Small intestine (tissue), 7 donors: Measurements from ENCODE around the gene SDS. TPM values are rescaled to one million over a fixed set of nuclear protein-coding genes. Genes with fewer than 3 reads are reported as not detected.

Source experiments
- DNase-seq, 2 donors: peaks; one replicate each; pipeline versions ENCODE4 v3.0.0 to v3.0.0-alpha.2; 2013
- FAIRE-seq: peaks from 2 replicates; lab custom pipeline; 2012; peaks lifted over from hg19 to GRCh38; lab: Jason Lieb, UNC
- H3K27ac ChIP-seq, 3 donors: one replicate each; pipeline ENCODE4 v1.5.1; 2013; ENCODE audit warnings: low read length in 2 of 3, mild to moderate bottlenecking in 2 of 3, control low read depth in 1 of 3, inconsistent platforms in 1 of 3, low read depth in 1 of 3, moderate library complexity in 1 of 3
- H3K27me3 ChIP-seq, 3 donors: one replicate each; pipeline ENCODE4 v1.6.1; 2013; ENCODE audit warnings: low read length in 3 of 3, inconsistent platforms in 1 of 3; ENCODE audit not compliant: control insufficient read depth in 3 of 3, insufficient read depth in 3 of 3
- H3K36me3 ChIP-seq, 3 donors: one replicate each; pipeline ENCODE4 v1.6.1; 2013; ENCODE audit warnings: low read length in 3 of 3, inconsistent platforms in 1 of 3, low read depth in 1 of 3, mild to moderate bottlenecking in 1 of 3, moderate library complexity in 1 of 3; ENCODE audit not compliant: control insufficient read depth in 3 of 3, insufficient read depth in 2 of 3
- H3K4me1 ChIP-seq, 3 donors: one replicate each; pipeline ENCODE4 v1.6.1; 2013; ENCODE audit warnings: low read length in 2 of 3, inconsistent platforms in 1 of 3, low read depth in 1 of 3, mild to moderate bottlenecking in 1 of 3, moderate library complexity in 1 of 3; ENCODE audit not compliant: control insufficient read depth in 3 of 3, insufficient read depth in 2 of 3
- H3K4me3 ChIP-seq, 3 donors: one replicate each; pipeline ENCODE4 v1.5.1; 2013; ENCODE audit warnings: low read length in 3 of 3, control low read depth in 1 of 3, inconsistent platforms in 1 of 3, low read depth in 1 of 3, mild to moderate bottlenecking in 1 of 3, moderate library complexity in 1 of 3
- H3K9me3 ChIP-seq, 2 donors: one replicate each; pipeline ENCODE4 v1.6.1; 2013; ENCODE audit warnings: low read depth in 1 of 2, low read length in 1 of 2; ENCODE audit not compliant: control insufficient read depth in 2 of 2, insufficient read depth in 1 of 2
- WGBS, 3 donors: extraction: QIAGEN DNeasy Blood & Tissue Kit; methylation state at CpG; one replicate each; pipeline ENCODE4 v1.1.7; 2013; 5-methylcytosine and 5-hydroxymethylcytosine counted together
- polyA plus RNA-seq, 4 donors: library from polyadenylated mRNA; stranded (reverse) in 3 of 4; unstranded in 1 of 4; fragments of 200-250 nt in 3 of 4; fragments of 120-200 nt in 1 of 4; gene quantifications; one replicate each; pipeline versions ENCODE4 v1.2.1 to v1.2.3, GENCODE V29; 2013
- donor health status: healthy with polysubstance abuse.
- donor health status: control.
- donor health status: control.
- donor health status: Bipolar disorder and iron deficiency.
- donor health status: healthy.

The SDS gene
- polyA plus RNA-seq, 4 donors, result 0.46 to 3.8 (median 1.3) TPM; not detected in 1

DNA sequence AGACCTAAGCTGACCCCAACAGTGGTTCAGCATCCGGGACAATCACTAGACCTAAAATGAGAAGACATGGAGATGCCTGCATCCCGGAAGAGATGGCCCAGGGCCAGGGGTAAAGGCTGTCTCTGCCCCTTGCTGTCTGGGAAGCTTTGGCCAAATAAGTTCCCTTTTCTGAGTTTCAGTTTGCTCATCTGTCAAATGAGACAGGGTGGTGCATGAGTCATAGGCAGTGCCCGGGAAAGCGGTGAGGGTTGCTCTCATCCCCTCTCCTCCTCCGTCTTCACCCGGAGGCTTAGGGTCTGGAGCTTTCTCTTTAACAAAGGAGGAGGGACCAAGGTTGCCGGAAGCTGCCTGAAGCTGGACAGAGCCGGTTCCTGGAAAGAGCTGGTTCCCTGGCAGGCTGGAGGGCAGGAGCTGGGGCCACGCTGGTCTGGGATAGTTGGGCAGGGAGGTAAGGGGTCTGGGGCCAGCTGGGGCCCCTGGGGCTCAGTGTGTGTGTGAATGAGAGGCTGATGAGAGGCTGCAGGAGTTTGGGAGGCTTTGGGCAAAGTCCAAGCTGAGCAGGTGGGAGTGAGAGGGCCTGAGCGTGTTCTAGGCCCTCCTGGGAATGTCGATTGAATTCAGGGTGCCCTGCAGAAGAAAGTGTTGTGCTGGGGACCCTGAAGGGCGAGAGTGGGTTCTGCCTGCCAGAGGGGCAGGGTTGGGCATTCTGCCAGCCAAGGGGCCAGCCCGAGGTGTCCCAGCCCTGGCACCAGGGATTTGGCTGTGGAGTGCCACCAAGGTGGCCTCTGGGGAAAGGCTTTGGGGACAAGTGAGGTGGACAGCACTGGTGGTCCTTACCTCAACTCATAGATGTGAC is 18.6 kb upstream of the SDS start, which contains the start of gene SDSL:
SDSL (plus strand) TSS at position 351 of the 856 bp plus-strand sequence. CDS start 5,603 bp downstream, outside the sequence.
- FAIRE-seq (no peak), DNase-seq (peak; percentile 82 to 89)
- H3K36me3 ChIP-seq, result peaks cover 0 to 3% (median 0%) of the 10 kb centered on the region in 3 donors
- peak within 1 kb of the TSS; percentile 28 to 64 (median 57) for H3K4me3 ChIP-seq
- H3K4me1 ChIP-seq, result peaks cover 0 to 23% (median 2%) of the 10 kb centered on the region in 3 donors
- WGBS, 3 donors, result 5 to 8% (median 6%) methylated on average over 13 of the region's 13 CpGs
- no peaks in the 10 kb centered on the region for H3K27me3 ChIP-seq
- H3K27ac ChIP-seq, result peak within 1 kb of the TSS; percentile 38 to 84 (median 79)
- H3K9me3 ChIP-seq, result no peaks in the 10 kb centered on the region

- Histone ChIP-seq H3K27me3 (no peaks in the 10 kb centered on the region), H3K9me3 (no peaks in the 10 kb centered on the region), H3K4me1 (peaks cover 0 to 23% (median 2%) of the 10 kb centered on the region in 3 donors), H3K36me3 (peaks cover 0 to 3% (median 0%) of the 10 kb centered on the region in 3 donors), H3K4me3 (no peak overlapping the region), H3K27ac (no peak overlapping the region)
- peak; percentile 57 to 58 for DNase-seq
- 33 to 52% (median 44%) methylated on average over 2 of the region's 2 CpGs for WGBS, 3 donors
- FAIRE-seq, result no peak
Observed at GRCh38 chr12:113420996-113421595, 17.4 kb upstream of the SDS start.

GRCh38 chr12:113418213-113418879 is 14.7 kb upstream of the SDS start:
- Histone ChIP-seq H3K4me3 (no peak overlapping the region), H3K36me3 (no peaks in the 10 kb centered on the region), H3K9me3 (no peaks in the 10 kb centered on the region), H3K4me1 (peaks cover 0 to 23% (median 2%) of the 10 kb centered on the region in 3 donors), H3K27ac (peak overlapping the region in 1 of 3 donors; percentile 22), H3K27me3 (no peaks in the 10 kb centered on the region)
- FAIRE-seq, result no peak
- WGBS, 3 donors, result 16 to 44% (median 31%) methylated on average over 12 to 13 of the region's 13 CpGs
- peak; percentile 19 to 66 for DNase-seq

DNA sequence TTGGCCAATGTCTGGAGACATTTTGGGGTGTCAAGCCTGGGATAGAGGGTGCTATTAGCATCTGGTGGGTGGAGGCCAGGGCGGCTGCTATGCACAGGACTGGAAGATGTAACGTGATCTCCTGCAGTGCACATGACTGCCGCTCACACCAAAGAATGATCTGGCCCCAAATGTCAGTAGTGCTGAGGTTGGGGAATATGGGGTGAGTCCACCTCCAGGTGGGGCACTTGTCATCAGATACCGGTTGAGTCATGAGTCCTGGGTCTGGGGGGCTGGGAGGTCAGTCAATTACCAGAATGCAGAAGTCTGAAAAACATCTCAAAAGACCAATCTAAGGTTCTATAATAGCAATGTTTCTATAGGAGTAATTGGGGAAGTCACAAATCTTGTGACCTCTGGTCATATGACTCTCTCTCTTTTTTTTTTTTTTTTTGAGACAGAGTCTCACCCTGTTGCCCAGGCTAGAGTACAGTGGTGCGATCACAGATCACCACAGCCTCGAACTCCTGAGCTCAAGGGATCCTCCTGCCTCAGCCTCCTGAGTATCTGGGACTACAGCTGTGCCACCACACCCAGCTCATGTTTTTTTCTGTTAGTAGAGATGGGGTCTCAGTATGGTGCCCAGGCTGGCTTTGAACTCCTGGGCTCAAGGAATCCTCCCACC is 12.5 kb upstream of the SDS start:
- no peaks in the 10 kb centered on the region for H3K36me3 ChIP-seq
- H3K4me3 ChIP-seq, result no peak overlapping the region
- H3K27me3 ChIP-seq, result no peaks in the 10 kb centered on the region
- FAIRE-seq (no peak), DNase-seq (peak in 1 of 2 donors; percentile 13)
- no peaks in the 10 kb centered on the region for H3K9me3 ChIP-seq
- 40 to 56% (median 44%) methylated on average over 6 of the region's 6 CpGs for WGBS, 3 donors
- peaks cover 0 to 17% (median 0%) of the 10 kb centered on the region in 3 donors for H3K4me1 ChIP-seq
- peak overlapping the region in 1 of 3 donors; percentile 40 for H3K27ac ChIP-seq

GRCh38 chr12:113414519-113415038 is 10.9 kb upstream of the SDS start:
- Histone ChIP-seq H3K4me3 (no peak overlapping the region), H3K36me3 (no peaks in the 10 kb centered on the region), H3K27me3 (no peaks in the 10 kb centered on the region), H3K4me1 (peaks cover 0 to 9% (median 0%) of the 10 kb centered on the region in 3 donors), H3K27ac (no peak overlapping the region), H3K9me3 (no peaks in the 10 kb centered on the region)
- DNase-seq (no peak), FAIRE-seq (no peak)
- 79 to 88% (median 83%) methylated on average over 7 to 9 of the region's 9 CpGs for WGBS, 3 donors

DNA sequence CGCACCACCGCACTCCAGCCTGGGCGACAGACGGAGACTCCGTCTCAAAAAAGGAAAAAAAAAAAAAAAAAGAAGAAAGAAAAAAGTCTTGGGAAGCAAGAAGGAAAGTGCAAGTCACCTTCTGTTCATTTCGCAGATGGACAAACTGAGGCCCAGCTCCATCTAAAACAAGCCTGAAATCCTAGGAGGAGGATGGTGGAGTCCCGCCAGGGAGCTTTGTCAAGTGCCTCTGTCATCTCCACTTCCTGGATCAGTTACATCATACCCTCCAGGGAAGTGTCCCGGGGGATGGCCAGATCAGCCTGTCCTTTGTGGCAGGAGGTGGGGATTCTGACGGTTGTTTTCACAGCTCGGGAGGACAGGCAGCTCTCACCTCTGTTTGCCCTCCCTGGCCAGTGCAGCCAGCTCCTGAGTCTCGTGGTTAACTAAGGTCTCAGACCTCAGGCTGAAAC is 9.8 kb upstream of the SDS start:
- FAIRE-seq, result no peak

DNA sequence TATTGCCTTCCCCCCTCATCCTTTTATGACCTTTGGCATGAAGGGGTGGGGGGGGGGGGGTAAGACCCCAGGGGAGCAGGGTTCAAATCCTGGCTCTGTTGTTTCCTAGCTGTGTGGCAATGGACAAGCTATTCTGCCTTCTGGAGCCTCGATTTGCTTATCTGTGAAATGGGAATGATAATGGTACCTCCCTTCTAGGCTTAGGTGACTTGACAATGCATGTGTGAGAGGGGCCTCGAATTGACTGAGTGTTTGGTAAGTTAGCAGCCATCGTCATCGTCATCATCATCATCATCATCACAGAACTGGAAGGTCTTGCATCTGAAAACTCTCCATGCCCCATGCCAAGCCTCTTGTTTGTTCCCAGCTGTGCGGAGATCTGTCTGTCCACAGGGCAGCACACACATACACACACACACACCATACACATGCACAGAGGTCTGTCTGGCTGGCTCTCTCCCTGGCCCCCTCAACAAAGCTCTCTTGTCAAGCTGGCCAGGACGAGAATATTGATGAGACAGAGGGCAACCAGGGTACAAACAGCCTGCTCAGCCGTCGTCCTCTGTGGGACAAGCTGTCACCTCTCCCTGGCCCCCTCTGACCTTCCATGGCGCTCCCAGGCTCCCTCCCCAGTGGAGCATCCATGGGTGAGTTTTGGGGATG is 5.9 kb upstream of the SDS start:
- Histone ChIP-seq H3K27me3 (no peaks in the 10 kb centered on the region), H3K4me1 (no peaks in the 10 kb centered on the region), H3K4me3 (no peak overlapping the region), H3K36me3 (no peaks in the 10 kb centered on the region), H3K9me3 (no peaks in the 10 kb centered on the region), H3K27ac (no peak overlapping the region)
- no peak for DNase-seq
- FAIRE-seq, result no peak
- 62 to 66% (median 66%) methylated on average over 9 of the region's 9 CpGs for WGBS, 3 donors

More for the DNA sequence above, 9.8 kb upstream of the SDS start:
- Histone ChIP-seq H3K27me3 (no peaks in the 10 kb centered on the region), H3K27ac (no peak overlapping the region), H3K4me1 (peaks cover 0 to 6% (median 0%) of the 10 kb centered on the region in 3 donors), H3K36me3 (no peaks in the 10 kb centered on the region), H3K4me3 (no peak overlapping the region), H3K9me3 (no peaks in the 10 kb centered on the region)
- 63 to 67% (median 64%) methylated on average over 11 of the region's 11 CpGs for WGBS, 3 donors
- no peak for DNase-seq
